Skin of body (tissue), 2 donors: ENCODE measurements around the gene PRMT7. TPM values are rescaled to one million over a fixed set of nuclear protein-coding genes. Genes with fewer than 3 reads are reported as not detected.

Source experiments
- DNase-seq: peaks from one replicate; lab custom pipeline; 2025; lab: John Stamatoyannopoulos, UW
- total RNA-seq: library from RNA; depleted of rRNA; stranded (reverse); fragments of >200 nt; gene quantifications from one replicate; pipeline ENCODE4 v1.2.3, GENCODE V29; 2014

The PRMT7 gene
- total RNA-seq, 1 donor from 2014 or later, result 44.6 TPM

DNA sequence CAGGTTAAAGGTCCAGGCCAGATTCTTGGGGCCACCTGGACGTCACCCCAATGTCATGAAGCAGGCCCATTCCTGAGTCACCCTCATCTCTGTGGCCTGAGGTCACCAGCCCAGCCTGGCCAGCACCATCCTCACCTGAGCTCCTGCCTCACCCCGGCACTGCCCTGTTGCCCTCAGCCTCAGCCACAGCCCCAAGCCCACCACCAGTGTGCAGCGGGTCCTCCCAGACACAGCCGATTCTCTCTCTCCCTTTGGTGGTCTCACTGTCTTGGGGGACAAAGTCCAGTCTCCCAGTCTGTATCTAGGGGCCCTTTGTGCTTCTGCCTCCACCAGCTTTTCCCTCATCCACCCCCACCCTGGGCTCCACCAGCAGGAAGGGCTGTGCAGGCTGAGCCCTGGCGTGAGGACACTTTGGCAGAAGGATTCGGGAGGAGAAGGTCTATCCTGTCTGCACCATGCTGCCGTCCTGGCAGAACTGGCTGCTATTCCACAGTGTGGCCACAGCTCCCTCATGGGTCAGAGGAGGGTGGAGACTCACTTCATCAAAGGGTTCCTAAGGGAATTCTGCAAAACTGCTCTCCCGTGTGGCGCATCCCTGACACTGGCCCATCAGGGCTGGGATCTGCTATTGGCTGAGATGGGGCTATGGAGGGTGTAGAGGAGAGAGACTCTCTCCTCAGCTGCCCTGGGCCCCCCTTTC is 64.3 kb downstream of the PRMT7 start:
- no peak for DNase-seq

GRCh38 chr16:68375801-68376536 is 65.2 kb downstream of the PRMT7 start:
- DNase-seq, result no peak

DNA sequence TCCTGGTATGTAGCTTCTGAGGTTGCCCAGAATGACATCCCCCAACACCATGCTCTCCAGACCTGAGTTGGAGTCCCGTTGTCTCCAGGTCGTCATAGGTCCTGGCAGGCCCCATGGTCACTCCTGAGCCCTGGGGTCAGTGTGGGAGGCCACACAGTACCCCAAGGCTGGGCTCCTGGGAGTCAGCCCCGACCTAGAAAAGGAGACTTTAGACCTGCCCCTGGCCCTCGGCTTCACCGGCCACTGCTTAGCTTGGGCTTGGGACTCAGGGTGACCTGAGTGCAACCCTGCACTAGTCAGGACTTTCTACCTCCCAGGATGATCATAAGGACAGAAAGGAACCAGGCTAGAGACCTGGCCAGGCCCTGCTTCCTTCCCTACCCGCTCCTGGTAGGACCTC is 65.8 kb downstream of the PRMT7 start:
- DNase-seq, result no peak

GRCh38 chr16:68377221-68377620 is 66.4 kb downstream of the PRMT7 start:
- no peak for DNase-seq

DNA sequence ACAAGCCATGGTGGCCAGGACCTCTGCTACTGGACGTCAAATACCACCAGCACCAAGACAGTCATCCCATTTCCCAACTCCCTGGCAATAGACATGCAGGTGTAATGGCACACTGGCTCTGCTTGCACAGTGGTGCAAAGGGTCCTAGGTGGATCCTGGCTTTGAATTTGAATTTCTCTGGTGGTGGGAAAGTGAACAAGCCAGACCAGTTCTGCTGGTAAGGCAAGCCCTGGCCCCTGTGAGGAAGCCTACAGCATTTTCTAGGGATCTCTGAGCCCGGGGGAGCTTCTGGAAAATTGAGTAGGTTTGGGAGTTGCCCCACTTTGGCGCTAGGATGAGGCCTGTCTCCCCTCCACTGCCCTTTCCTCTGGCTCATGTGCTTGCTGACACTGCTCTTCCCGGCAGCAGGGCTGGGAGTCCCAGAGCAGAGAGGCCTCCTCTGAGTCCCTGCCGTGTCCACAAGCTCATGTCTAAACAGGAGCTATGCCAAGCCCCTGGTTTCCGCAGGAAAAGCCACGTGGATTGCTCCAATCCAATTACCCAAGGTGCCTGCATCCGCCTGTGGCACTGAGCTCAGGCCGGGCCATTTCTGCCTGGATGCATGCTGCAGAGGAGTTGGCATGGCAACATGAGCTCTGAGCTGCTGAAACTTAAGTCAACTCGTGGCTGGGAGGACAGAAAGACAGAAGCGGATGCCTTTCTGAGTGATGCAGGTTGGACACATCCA is 67.0 kb downstream of the PRMT7 start:
- no peak for DNase-seq

DNA sequence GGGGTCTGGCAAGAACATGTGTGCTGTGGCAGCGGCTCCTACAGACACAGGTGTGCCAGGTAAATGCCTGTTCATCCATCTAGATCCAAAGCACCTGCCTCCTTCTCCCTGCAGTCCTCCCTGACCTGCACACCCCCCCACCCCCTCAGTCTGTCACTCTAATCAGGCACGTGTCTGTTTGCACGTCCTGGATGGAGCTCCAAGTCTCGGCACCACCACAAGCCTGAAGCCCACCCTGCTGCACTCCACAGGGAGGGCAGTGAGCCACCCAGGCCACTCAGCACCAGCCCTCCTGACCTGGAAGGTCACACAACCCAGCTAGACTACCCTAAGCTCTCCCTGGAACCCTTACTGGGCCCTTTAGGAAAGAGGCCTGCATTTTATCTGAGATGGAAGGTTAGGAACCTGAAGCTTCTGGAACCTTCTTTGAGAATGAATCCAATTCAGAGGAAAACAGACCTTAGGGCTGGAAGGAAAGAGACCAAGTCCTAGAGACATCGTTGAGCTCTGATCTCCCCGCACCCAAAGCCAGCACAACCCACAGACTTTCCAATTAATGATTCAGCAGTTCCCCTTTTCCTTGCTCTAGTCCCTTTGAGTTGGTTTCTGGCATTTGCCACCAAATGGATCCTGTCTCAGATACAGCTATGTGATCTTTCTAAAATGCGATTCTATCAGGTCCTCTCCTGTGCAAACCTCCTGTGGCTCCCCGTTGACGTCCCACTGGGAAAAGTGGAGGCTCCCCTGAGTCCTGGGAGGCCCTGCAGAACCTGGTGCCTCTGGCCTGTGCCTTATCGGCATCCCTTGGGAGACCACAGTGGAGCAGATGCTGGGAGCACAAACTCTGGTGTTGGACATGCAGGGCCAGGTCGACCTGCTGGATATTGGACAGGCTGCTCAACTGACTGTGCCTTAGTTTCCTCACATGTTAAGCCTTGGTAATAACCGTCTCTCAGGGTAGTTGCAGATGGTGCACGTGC is 67.9 kb downstream of the PRMT7 start:
- no peak for DNase-seq

DNA sequence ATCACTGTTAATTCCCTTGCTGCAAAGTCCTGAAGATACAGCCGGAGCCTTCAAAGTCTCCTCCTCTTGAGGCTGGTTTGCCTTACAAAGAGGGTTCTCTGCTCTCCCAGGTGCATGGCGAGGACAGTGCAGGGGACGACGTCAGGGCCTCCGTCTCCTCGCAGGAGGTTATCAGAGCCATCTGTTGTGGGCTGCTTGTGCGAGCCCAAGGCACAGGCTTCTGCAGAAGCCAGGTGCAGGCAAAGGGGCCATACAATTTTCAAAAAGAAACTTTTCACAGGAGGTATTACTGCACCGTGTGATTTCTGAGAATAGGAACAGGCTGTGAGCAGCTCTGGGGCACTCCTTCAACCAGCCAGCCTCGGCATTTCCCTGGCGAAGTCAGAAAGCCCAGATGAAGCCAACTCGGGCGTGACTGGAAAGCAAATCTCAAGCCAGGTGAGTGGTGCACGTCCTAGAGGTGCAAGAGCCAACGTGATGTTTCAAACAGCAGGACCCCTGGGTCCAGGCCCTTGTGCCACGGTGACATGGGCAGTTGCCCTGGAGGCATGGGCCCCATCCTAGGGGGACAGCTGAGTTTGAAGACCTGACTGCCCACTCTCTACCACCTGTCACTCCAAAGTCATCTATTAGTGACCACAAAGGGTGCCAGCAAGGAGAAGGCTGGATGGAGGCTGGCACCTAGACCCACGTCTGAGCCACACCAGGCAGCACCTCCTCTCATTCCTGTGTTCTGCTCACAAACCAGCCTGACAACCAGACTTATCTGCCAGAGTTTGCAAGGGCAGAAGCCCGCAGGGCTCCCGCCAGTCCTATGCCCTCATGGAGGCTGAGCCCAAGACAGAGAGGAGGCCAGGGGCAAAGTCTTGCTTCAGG is 68.9 kb downstream of the PRMT7 start:
- DNase-seq, result no peak

DNA sequence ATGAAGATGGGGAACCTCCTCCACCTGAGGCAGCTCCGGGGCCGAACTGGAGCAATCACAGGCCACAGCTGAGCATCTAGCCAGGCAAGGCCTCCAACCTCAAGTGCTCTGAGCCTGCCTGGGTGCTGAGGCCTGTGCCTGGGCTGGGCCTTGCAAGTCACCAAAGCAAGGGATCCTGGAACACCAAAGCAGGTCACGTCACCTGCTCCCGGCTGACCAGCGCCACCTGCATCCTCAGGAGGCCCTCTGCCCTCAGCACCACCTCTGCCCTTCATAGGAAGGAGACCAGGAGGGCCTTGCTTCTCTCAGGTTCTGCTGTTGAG is 69.5 kb downstream of the PRMT7 start:
- no peak for DNase-seq

DNA sequence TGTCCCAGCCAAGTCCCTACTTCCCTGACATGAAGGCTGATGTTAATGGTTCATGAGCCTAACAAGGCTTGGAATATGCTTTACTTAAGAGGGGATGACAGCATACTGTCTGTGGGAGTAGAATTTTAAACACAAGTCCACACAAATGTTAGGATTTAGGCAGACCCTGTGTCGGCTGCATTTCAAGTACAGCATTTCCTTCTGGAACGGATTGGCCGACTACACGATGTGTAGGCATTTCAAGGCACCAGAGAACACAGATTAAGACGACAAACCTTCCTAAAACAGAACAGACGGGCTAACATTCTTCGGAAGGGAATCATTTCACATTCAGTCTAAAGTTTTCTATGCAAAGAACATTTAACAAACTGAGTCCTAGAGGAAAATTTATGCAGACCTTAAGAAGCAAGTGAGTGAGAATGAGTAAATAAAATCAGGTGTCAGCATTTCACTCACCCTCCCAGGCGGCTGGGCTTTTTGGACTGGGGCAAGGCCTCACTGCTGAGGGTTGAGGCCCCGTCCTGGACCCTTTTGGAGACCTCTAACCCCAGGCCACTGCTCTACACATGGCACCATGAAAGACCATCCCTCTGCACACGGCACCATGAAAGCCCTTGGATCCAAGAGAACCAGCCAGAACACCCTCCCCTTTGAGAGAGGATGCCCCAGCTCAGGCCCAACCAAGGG is 70.0 kb downstream of the PRMT7 start:
- DNase-seq, result no peak

DNA sequence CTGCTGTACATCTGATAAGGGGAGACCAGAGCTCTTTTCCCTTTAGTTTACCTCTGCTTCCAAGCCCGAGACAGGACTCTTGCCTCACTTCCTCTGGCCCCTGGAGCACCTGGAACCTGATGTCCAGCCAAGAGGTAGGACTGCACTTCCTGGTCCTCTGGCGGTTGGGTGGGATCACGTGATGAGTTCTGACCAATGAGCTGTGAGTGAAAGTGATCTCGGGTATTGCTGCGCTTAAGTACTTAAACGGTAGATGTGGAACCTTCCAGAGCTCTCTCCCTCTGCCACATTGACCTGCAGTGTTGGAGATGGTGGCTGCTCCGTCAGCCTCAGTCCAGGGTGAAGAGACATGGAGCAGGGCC is 70.5 kb downstream of the PRMT7 start:
- DNase-seq, result no peak

DNA sequence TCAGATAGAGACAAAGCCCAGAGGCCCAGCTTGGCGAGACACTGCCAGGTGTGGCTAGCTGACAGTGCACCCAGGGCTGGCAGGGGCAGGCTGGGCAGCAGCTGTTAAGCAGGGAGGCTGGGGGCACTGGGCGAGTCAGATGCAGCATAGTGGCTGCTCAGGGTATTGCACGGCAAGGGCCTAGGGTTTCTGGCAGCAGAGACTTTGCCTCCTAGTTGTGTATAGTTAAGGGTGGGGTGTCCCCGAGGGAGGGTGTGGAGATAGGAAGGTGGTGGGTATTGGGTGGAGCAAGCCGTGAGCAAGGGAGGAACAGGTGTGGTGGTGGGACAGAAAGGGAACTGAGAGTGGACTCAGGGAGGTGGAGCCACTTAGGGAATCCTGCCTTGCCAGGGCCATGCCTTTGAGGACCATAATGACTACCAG is 71.5 kb downstream of the PRMT7 start:
- DNase-seq, result no peak

- no peak for DNase-seq
Observed at GRCh38 chr16:68383858-68384257, 73.0 kb downstream of the PRMT7 start.

GRCh38 chr16:68384288-68385161 is 73.7 kb downstream of the PRMT7 start:
- DNase-seq, result no peak

- DNase-seq, result no peak
Observed at GRCh38 chr16:68385371-68385770, 74.6 kb downstream of the PRMT7 start.

GRCh38 chr16:68386628-68387027 is 75.8 kb downstream of the PRMT7 start:
- DNase-seq, result no peak

- no peak for DNase-seq
Observed at GRCh38 chr16:68387301-68387700, 76.5 kb downstream of the PRMT7 start.

GRCh38 chr16:68388124-68388523 is 77.3 kb downstream of the PRMT7 start:
- no peak for DNase-seq

DNA sequence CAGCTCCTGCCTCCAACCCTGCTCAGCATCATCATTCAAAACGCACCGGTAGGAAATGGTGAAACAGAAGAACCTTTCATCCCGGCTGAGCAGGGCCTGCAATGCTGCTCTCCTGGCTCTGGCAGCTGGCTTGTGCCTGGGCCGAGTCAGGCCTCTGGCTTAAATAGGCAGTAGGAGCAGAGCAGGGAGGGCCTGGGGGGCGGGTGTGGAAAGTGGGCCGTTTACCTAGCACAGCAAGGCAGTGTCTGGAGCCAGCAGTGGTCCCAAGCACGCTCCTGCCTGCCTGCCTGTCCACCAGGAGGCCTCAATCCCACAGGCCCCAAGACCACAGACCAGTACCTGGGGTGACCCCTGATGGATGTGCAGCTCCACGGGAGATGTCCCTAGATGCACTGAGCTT is 78.2 kb downstream of the PRMT7 start:
- DNase-seq, result no peak
